Smooth muscle cell (in vitro differentiated cells): ENCODE data around the gene GBA2. TPM values are rescaled to one million over a fixed set of nuclear protein-coding genes. Genes with fewer than 3 reads are reported as not detected.

Experiments
- DNase-seq: peaks from one replicate; lab custom pipeline; 2025; ENCODE audit not compliant: unreplicated experiment; lab: John Stamatoyannopoulos, UW
- H2AFZ ChIP-seq: fragments of 200-600 bp; sonication (generic); 2 replicates; pipeline ENCODE4 v1.6.0; 2016; ENCODE audit warnings: antibody characterized with exemption, low read depth, mild to moderate bottlenecking
- H3F3A ChIP-seq: fragments of 200-600 bp; sonication (generic); 2 replicates; pipeline ENCODE4 v1.6.0; 2017; ENCODE audit warnings: antibody characterized with exemption, low read depth
- H3K27ac ChIP-seq: fragments of 200-600 bp; sonication (generic); 2 replicates; pipeline ENCODE4 v1.5.1; 2016; ENCODE audit warnings: low read depth, mild to moderate bottlenecking
- H3K27me3 ChIP-seq: fragments of 200-600 bp; sonication (generic); 2 replicates; pipeline ENCODE4 v1.6.1; 2016; ENCODE audit warnings: low read depth, mild to moderate bottlenecking
- H3K36me3 ChIP-seq: fragments of 200-600 bp; sonication (generic); 2 replicates; pipeline ENCODE4 v1.5.1; 2016; ENCODE audit warnings: low read depth
- H3K4me1 ChIP-seq: fragments of 200-600 bp; sonication (generic); 2 replicates; pipeline ENCODE4 v1.5.1; 2016; ENCODE audit warnings: low read depth
- H3K4me2 ChIP-seq: fragments of 200-600 bp; sonication (generic); 2 replicates; pipeline ENCODE4 v1.6.0; 2016; ENCODE audit warnings: mild to moderate bottlenecking
- H3K4me3 ChIP-seq: fragments of 200-600 bp; sonication (generic); 2 replicates; pipeline ENCODE4 v1.5.1; 2016; ENCODE audit warnings: mild to moderate bottlenecking
- H3K79me2 ChIP-seq: fragments of 200-600 bp; sonication (generic); 2 replicates; pipeline ENCODE4 v1.6.0; 2016; ENCODE audit warnings: low read depth, mild to moderate bottlenecking
- H3K9ac ChIP-seq: fragments of 200-600 bp; sonication (generic); 2 replicates; pipeline ENCODE4 v1.6.0; 2016; ENCODE audit warnings: low read depth
- H3K9me3 ChIP-seq: fragments of 200-600 bp; sonication (generic); replicated peaks from 2 replicates; pipeline ENCODE4 v1.5.1; 2016; ENCODE audit warnings: low read depth
- H4K20me1 ChIP-seq: fragments of 200-600 bp; sonication (generic); 2 replicates; pipeline ENCODE4 v1.6.0; 2016; ENCODE audit warnings: low read depth
- CTCF ChIP-seq: fragments of 200-600 bp; sonication (generic); IDR thresholded peaks from 2 replicates; pipeline ENCODE4 v1.5.1; 2017; ENCODE audit warnings: borderline replicate concordance, mild to moderate bottlenecking, antibody characterized with exemption; ENCODE audit not compliant: insufficient read depth, poor library complexity, severe bottlenecking
- WGBS: methylation state at CpG from one replicate; pipeline ENCODE4 v1.1.7; 2016; ENCODE audit warnings: low lambda C conversion rate; 5-methylcytosine and 5-hydroxymethylcytosine counted together
- polyA plus RNA-seq: library from polyadenylated mRNA; unstranded; fragments of >200 nt; fragmentation: Nextera tagmentation; extraction: Ambion mirVana; gene quantifications from 2 replicates; pipeline ENCODE4 v1.2.1, GENCODE V29; 2016
- total RNA-seq: library from RNA; depleted of rRNA; stranded (reverse); fragments of >200 nt; gene quantifications from 2 replicates; pipeline ENCODE4 v1.2.3, GENCODE V29; 2014

GBA2 gene
- total and polyA plus RNA-seq, 2 experiments from 2014 or later, result 35.3 to 37.8 TPM

GRCh38 chr9:35717132-35717870 is 31.7 kb downstream of the GBA2 start:
- Histone ChIP-seq H3K27me3 (no peaks in the 10 kb centered on the region), H3F3A (peaks cover 3% of the 10 kb centered on the region), H3K4me1 (no peaks in the 10 kb centered on the region), H2AFZ (no peak overlapping the region), H3K4me3 (no peak overlapping the region), H3K79me2 (peaks cover 10% of the 10 kb centered on the region), H4K20me1 (peaks cover 21% of the 10 kb centered on the region), H3K9me3 (no peaks in the 10 kb centered on the region), H3K9ac (no peak overlapping the region), H3K27ac (no peak overlapping the region), H3K4me2 (no peak overlapping the region), H3K36me3 (peaks cover 25% of the 10 kb centered on the region)
- 97% methylated on average over 14 of the region's 14 CpGs for WGBS
- TF ChIP-seq CTCF, result no peak
- no peak for DNase-seq

GRCh38 chr9:35716230-35716629 is 32.8 kb downstream of the GBA2 start:
- Histone ChIP-seq H3K9ac (no peak overlapping the region), H3K4me2 (no peak overlapping the region), H4K20me1 (peaks cover 21% of the 10 kb centered on the region), H3K27me3 (no peaks in the 10 kb centered on the region), H3K9me3 (no peaks in the 10 kb centered on the region), H2AFZ (no peak overlapping the region), H3F3A (peaks cover 3% of the 10 kb centered on the region), H3K79me2 (peaks cover 5% of the 10 kb centered on the region), H3K27ac (no peak overlapping the region), H3K4me1 (no peaks in the 10 kb centered on the region), H3K36me3 (peaks cover 30% of the 10 kb centered on the region), H3K4me3 (no peak overlapping the region)
- no peak for DNase-seq
- TF ChIP-seq CTCF, result no peak
- WGBS, result 96% methylated on average over 4 of the region's 4 CpGs

GRCh38 chr9:35714579-35715252 is 34.3 kb downstream of the GBA2 start:
- Histone ChIP-seq H3K4me3 (no peak overlapping the region), H3K4me2 (no peak overlapping the region), H3K9me3 (no peaks in the 10 kb centered on the region), H3K9ac (no peak overlapping the region), H3K36me3 (peaks cover 26% of the 10 kb centered on the region), H2AFZ (no peak overlapping the region), H3K27ac (no peak overlapping the region), H3K79me2 (no peaks in the 10 kb centered on the region), H3K27me3 (no peaks in the 10 kb centered on the region), H3K4me1 (no peaks in the 10 kb centered on the region), H4K20me1 (peaks cover 20% of the 10 kb centered on the region), H3F3A (peaks cover 3% of the 10 kb centered on the region)
- 96% methylated on average over 13 of the region's 13 CpGs for WGBS
- TF ChIP-seq CTCF, result no peak
- DNase-seq, result no peak
